Neural cell (in vitro differentiated cells): ENCODE measurements around the gene RGS13. TPM values are rescaled to one million over a fixed set of nuclear protein-coding genes. Genes with fewer than 3 reads are reported as not detected.

Source experiments
- H2AFZ ChIP-seq: fragments of 200-600, 300-800 bp; sonication (generic), shearing (Covaris generic); 2 replicates; pipeline ENCODE4 v1.6.0; 2014; ENCODE audit warnings: low read depth, mild to moderate bottlenecking, antibody characterized with exemption, low read length, moderate library complexity
- H3F3A ChIP-seq: fragments of 200-600 bp; shearing (Covaris generic); 2 replicates; pipeline ENCODE4 v1.6.1; 2016; ENCODE audit warnings: mild to moderate bottlenecking, moderate library complexity, mixed read lengths, antibody characterized with exemption, low read length; ENCODE audit not compliant: insufficient read depth, poor library complexity, severe bottlenecking
- H3K27ac ChIP-seq: fragments of 200-600, 300-800 bp; sonication (generic), shearing (Covaris generic); 2 replicates; pipeline ENCODE4 v1.5.1; 2014; ENCODE audit warnings: mild to moderate bottlenecking, low read length, moderate library complexity
- H3K27me3 ChIP-seq: fragments of 300-800, 200-600 bp; sonication (generic), shearing (Covaris generic); 2 replicates; pipeline ENCODE4 v1.6.0; 2014; ENCODE audit warnings: mild to moderate bottlenecking, low read depth, low read length, moderate library complexity; ENCODE audit not compliant: insufficient read depth
- H3K36me3 ChIP-seq: fragments of 300-800, 200-600 bp; sonication (generic), shearing (Covaris generic); 2 replicates; pipeline ENCODE4 v1.5.1; 2014; ENCODE audit warnings: mild to moderate bottlenecking, antibody characterized with exemption, low read length, moderate library complexity; ENCODE audit not compliant: insufficient read depth
- H3K4me2 ChIP-seq: fragments of 300-800, 200-600 bp; sonication (generic), shearing (Covaris generic); 2 replicates; pipeline ENCODE4 v1.6.0; 2014; ENCODE audit warnings: mild to moderate bottlenecking, low read length
- H3K4me3 ChIP-seq: fragments of 300-800, 200-600 bp; sonication (generic), shearing (Covaris generic); 2 replicates; pipeline ENCODE4 v1.5.1; 2014; ENCODE audit warnings: mild to moderate bottlenecking, low read length, moderate library complexity
- H3K79me2 ChIP-seq: fragments of 200-600 bp; shearing (Covaris generic); replicated peaks from 2 replicates; pipeline ENCODE4 v1.6.0; 2014; ENCODE audit warnings: mild to moderate bottlenecking, low read length, moderate library complexity; ENCODE audit not compliant: insufficient read depth
- H3K9ac ChIP-seq: fragments of 300-800, 200-600 bp; sonication (generic), shearing (Covaris generic); 2 replicates; pipeline ENCODE4 v1.6.1; 2016; ENCODE audit warnings: mild to moderate bottlenecking, low read length, mixed read lengths
- H3K9me2 ChIP-seq: fragments of 200-600 bp; shearing (Covaris generic); 2 replicates; pipeline ENCODE4 v1.6.1; 2016; ENCODE audit warnings: mild to moderate bottlenecking, low read length, mixed read lengths; ENCODE audit not compliant: insufficient read depth
- H3K9me3 ChIP-seq: fragments of 200-600, 300-800 bp; sonication (generic), shearing (Covaris generic); 2 replicates; pipeline ENCODE4 v1.6.1; 2016; ENCODE audit warnings: mild to moderate bottlenecking, mixed run types, low read length, moderate library complexity, mixed read lengths
- H4K20me1 ChIP-seq: fragments of 200-600 bp; shearing (Covaris generic); 2 replicates; pipeline ENCODE4 v1.6.1; 2016; ENCODE audit warnings: mild to moderate bottlenecking, mixed run types; ENCODE audit not compliant: insufficient read depth
- EP300 ChIP-seq: fragments of 450-650 bp; conservative IDR thresholded peaks from 2 replicates; pipeline ENCODE4 v1.6.1; 2014; ENCODE audit warnings: antibody characterized with exemption, mild to moderate bottlenecking, moderate library complexity; ENCODE audit not compliant: poor library complexity, severe bottlenecking
- EZH2 ChIP-seq: fragments of 200-600, 300-800 bp; shearing (Covaris generic), sonication (generic); IDR thresholded peaks from 2 replicates; pipeline ENCODE4 v1.6.1; 2014; ENCODE audit warnings: antibody characterized with exemption, low read length, borderline replicate concordance, mild to moderate bottlenecking; ENCODE audit not compliant: insufficient read depth, poor library complexity, severe bottlenecking
- MXI1 ChIP-seq: fragments of 450-650 bp; conservative IDR thresholded peaks from 2 replicates; pipeline ENCODE4 v1.6.1; 2014; ENCODE audit warnings: antibody characterized with exemption, mild to moderate bottlenecking; ENCODE audit not compliant: poor library complexity, severe bottlenecking
- POLR2AphosphoS5 ChIP-seq: IDR thresholded peaks from 2 replicates; pipeline ENCODE4 v1.6.1; 2012
- RAD21 ChIP-seq: fragments of 450-650 bp; conservative IDR thresholded peaks from 2 replicates; pipeline ENCODE4 v1.6.1; 2014; ENCODE audit warnings: antibody characterized with exemption, mild to moderate bottlenecking, moderate library complexity
- SMC3 ChIP-seq: fragments of 450-650 bp; conservative IDR thresholded peaks from 2 replicates; pipeline ENCODE4 v1.6.1; 2014; ENCODE audit warnings: antibody characterized with exemption, mild to moderate bottlenecking, moderate library complexity; ENCODE audit not compliant: poor library complexity
- TAF1 ChIP-seq: IDR thresholded peaks from 2 replicates; pipeline ENCODE4 v1.6.1; 2012; ENCODE audit warnings: low read depth
- polyA plus RNA-seq: library from polyadenylated mRNA; depleted of rRNA; stranded (reverse); fragments of >200 nt; gene quantifications from 2 replicates; pipeline ENCODE4 v1.2.3, GENCODE V29; 2014
- TF ChIP-seq, protein P1 (sequence below): IDR thresholded peaks from 2 replicates; pipeline ENCODE4 v1.6.1; 2012; ENCODE audit warnings: borderline replicate concordance
- TF ChIP-seq, protein P2 (sequence below): fragments of 450-650 bp; IDR thresholded peaks from 2 replicates; pipeline ENCODE4 v1.5.1; 2014; ENCODE audit warnings: antibody characterized with exemption, mild to moderate bottlenecking, moderate library complexity; ENCODE audit not compliant: poor library complexity, severe bottlenecking

Gene RGS13
- polyA plus RNA-seq, 1 donor from 2014 or later, result not detected

DNA sequence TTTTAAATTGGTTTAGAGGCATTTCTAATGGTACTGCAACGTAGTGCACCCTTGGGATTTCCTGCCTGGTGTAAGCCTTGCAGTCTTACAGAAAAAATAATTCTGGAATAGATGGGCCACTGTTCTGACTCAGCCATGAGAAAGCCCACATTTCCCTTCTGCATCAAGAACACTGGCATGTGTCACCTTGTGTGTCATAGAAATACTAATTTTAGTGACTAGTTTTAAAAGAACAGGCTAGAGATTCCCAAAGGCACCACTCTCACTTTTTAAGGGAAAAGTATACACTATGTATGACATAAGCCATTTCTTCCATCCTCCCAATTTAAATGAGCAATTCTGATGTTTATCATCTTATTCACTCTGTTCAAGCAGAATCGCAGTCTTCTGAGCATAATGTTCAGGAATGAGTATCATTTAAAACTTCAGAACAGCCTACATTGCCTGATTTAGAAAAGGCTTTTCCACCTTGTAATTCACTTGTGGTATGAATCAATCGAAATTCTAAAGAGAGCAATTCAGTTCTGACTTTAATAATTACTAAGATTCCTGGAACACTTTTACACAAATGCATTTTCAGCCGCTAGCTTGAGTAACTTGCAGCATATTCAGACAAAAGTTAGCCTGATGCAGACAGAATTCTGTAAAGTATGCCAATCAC lies 18.8 kb downstream of the RGS13 start:
- Histone ChIP-seq H3K27ac (peak overlapping the region; percentile 90), H3K79me2 (no peaks in the 10 kb centered on the region), H3K9me2 (no peaks in the 10 kb centered on the region), H3F3A (no peaks in the 10 kb centered on the region), H3K4me3 (no peak overlapping the region), H3K36me3 (no peaks in the 10 kb centered on the region), H4K20me1 (no peaks in the 10 kb centered on the region), H3K27me3 (no peaks in the 10 kb centered on the region), H3K9ac (peak overlapping the region; percentile 17), H3K9me3 (no peaks in the 10 kb centered on the region), H2AFZ (no peak overlapping the region), H3K4me2 (no peak overlapping the region)
- TF ChIP-seq TAF1 (no peak), POLR2AphosphoS5 (peak; percentile 58), EZH2 (no peak), EP300 (peak; percentile 72)
- TF ChIP-seq, protein P1, sequence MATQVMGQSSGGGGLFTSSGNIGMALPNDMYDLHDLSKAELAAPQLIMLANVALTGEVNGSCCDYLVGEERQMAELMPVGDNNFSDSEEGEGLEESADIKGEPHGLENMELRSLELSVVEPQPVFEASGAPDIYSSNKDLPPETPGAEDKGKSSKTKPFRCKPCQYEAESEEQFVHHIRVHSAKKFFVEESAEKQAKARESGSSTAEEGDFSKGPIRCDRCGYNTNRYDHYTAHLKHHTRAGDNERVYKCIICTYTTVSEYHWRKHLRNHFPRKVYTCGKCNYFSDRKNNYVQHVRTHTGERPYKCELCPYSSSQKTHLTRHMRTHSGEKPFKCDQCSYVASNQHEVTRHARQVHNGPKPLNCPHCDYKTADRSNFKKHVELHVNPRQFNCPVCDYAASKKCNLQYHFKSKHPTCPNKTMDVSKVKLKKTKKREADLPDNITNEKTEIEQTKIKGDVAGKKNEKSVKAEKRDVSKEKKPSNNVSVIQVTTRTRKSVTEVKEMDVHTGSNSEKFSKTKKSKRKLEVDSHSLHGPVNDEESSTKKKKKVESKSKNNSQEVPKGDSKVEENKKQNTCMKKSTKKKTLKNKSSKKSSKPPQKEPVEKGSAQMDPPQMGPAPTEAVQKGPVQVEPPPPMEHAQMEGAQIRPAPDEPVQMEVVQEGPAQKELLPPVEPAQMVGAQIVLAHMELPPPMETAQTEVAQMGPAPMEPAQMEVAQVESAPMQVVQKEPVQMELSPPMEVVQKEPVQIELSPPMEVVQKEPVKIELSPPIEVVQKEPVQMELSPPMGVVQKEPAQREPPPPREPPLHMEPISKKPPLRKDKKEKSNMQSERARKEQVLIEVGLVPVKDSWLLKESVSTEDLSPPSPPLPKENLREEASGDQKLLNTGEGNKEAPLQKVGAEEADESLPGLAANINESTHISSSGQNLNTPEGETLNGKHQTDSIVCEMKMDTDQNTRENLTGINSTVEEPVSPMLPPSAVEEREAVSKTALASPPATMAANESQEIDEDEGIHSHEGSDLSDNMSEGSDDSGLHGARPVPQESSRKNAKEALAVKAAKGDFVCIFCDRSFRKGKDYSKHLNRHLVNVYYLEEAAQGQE, result peak; percentile 45

DNA sequence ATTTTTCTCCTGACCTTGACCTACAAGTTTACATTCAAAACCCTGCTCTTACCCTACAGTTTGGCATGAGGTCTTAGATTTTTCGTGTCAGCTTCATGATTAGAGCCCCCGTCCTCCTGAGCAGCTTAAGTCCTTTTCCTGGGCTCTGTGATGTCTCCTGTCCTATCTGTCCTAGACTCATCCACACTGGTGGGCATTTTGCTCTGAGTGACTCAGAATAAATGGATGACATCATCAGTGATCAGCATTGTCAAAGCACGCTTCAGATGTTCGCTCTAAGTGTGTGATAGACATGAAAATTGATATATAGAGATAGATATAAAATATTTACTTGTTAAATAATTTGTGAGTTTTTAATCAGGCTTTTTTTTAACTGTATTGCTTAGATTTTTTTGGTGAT lies 21.8 kb downstream of the RGS13 start:
- no peaks in the 10 kb centered on the region for H4K20me1 ChIP-seq

More for the DNA sequence above, 21.8 kb downstream of the RGS13 start:
- Histone ChIP-seq H3K9me2 (no peaks in the 10 kb centered on the region), H2AFZ (no peak overlapping the region), H3F3A (no peaks in the 10 kb centered on the region), H3K27ac (peak overlapping the region; percentile 91), H3K79me2 (no peaks in the 10 kb centered on the region), H3K4me3 (peak overlapping the region; percentile 49), H3K27me3 (no peaks in the 10 kb centered on the region), H3K9me3 (no peaks in the 10 kb centered on the region), H3K36me3 (no peaks in the 10 kb centered on the region), H3K4me2 (peak overlapping the region; percentile 37), H3K9ac (peak overlapping the region; percentile 52)
- TF ChIP-seq RAD21 (no peak), POLR2AphosphoS5 (no peak), EP300 (no peak), TAF1 (no peak), MXI1 (no peak), EZH2 (no peak), SMC3 (no peak)
- TF ChIP-seq, protein P1, result no peak
- TF ChIP-seq, protein P2, sequence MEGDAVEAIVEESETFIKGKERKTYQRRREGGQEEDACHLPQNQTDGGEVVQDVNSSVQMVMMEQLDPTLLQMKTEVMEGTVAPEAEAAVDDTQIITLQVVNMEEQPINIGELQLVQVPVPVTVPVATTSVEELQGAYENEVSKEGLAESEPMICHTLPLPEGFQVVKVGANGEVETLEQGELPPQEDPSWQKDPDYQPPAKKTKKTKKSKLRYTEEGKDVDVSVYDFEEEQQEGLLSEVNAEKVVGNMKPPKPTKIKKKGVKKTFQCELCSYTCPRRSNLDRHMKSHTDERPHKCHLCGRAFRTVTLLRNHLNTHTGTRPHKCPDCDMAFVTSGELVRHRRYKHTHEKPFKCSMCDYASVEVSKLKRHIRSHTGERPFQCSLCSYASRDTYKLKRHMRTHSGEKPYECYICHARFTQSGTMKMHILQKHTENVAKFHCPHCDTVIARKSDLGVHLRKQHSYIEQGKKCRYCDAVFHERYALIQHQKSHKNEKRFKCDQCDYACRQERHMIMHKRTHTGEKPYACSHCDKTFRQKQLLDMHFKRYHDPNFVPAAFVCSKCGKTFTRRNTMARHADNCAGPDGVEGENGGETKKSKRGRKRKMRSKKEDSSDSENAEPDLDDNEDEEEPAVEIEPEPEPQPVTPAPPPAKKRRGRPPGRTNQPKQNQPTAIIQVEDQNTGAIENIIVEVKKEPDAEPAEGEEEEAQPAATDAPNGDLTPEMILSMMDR, result no peak
